ENCODE results near the gene ZNF593OS. TPM values are rescaled to one million over a fixed set of nuclear protein-coding genes. Genes with fewer than 3 reads are reported as not detected.

The ZNF593OS gene
- total and polyA plus RNA-seq, 2 donors (not counting 1 experiment from before 2014, with no cell fraction given): 0.09 TPM; not detected in 1

DNA sequence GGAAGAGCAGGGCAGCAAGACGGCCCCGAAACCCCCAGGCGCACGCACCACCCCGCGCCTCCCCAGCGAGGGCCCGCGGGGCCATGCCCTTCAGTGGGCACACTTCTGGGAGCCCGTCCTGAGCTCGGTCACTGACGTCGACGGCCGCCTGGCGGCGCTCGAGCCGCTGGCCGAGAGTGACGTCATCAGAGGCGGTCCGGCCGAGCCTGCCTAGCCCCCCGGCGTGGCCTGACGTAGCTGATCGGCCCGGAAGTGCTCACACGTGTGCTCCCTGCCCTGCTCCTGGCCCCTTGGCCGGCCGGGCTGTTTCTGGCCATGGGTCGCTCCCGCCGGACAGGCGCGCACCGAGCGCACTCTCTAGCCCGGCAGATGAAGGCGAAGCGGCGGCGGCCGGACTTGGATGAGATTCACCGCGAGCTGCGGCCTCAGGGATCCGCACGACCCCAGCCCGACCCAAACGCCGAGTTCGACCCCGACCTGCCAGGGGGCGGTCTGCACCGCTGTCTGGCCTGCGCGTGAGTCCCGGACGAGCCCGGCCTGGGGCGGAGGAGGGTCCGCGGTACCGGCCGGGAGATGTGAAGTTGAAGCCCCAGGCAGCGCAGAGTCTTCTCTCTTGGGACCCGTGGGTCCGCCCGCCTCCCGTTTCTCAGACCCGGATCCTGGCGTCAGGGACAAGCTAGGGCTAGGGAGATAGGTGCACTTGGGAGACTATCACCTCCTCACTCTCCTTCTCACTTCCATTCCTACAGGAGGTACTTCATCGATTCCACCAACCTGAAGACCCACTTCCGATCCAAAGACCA lies 1.8 kb downstream of the ZNF593OS start, which contains the start of gene ZNF593:
TSS of gene ZNF593 (plus strand) at position 240 of the 803 bp plus-strand sequence. CDS start at position 316, 76 bp downstream.
- Mint-ChIP-seq H3K27ac (peak within 1 kb of the TSS; percentile 85), H3K9me3 (ENCODE audit: insufficient read depth) (no peaks in the 10 kb centered on the region), H3K27me3 (no peaks in the 10 kb centered on the region), H3K4me1 (peaks cover 15% of the 10 kb centered on the region), H3K4me3 (peak within 1 kb of the TSS; percentile 93)
- peak within 1 kb of the TSS; percentile 58 to 94 (median 86) for H3K4me3 ChIP-seq (ENCODE audit: control extremely low read depth in 1 of 5, extremely low read depth in 1 of 5, insufficient read depth in 1 of 5, low read depth in 2 of 5, low read length in 4 of 5)
- DNase-seq (peak; percentile 92), ATAC-seq (ENCODE audit: low read depth) (peak; percentile 97)
- ChIA-PET POLR2A (interaction anchor here (0.9 to 1.1 kb wide), 2 partner anchors 64 to 119 kb away, joined by 3 to 5 read pairs; partner anchors contain the start of gene CEP85), CTCF (interaction anchor here (0.6 to 2.2 kb wide), 38 partner anchors 8 to 263 kb away, joined by 3 to 42 read pairs (median 4); partner anchors contain the start of genes CD52, CEP85, DHDDS and PDIK1L)
- H4K20me1 ChIP-seq (ENCODE audit: control insufficient read depth, insufficient read depth, low read length, poor library complexity, severe bottlenecking): no peaks in the 10 kb centered on the region
- peaks cover 7 to 15% of the 10 kb centered on the region in 2 donors for H3K4me1 ChIP-seq (ENCODE audit: control insufficient read depth in 2 of 2, insufficient read depth in 2 of 2, low read length in 2 of 2)
- TF ChIP-seq, protein P1, sequence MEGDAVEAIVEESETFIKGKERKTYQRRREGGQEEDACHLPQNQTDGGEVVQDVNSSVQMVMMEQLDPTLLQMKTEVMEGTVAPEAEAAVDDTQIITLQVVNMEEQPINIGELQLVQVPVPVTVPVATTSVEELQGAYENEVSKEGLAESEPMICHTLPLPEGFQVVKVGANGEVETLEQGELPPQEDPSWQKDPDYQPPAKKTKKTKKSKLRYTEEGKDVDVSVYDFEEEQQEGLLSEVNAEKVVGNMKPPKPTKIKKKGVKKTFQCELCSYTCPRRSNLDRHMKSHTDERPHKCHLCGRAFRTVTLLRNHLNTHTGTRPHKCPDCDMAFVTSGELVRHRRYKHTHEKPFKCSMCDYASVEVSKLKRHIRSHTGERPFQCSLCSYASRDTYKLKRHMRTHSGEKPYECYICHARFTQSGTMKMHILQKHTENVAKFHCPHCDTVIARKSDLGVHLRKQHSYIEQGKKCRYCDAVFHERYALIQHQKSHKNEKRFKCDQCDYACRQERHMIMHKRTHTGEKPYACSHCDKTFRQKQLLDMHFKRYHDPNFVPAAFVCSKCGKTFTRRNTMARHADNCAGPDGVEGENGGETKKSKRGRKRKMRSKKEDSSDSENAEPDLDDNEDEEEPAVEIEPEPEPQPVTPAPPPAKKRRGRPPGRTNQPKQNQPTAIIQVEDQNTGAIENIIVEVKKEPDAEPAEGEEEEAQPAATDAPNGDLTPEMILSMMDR (IDR thresholded peaks at IDR 0.05): peak; percentile 79
- no peak for TF ChIP-seq EZH2 (IDR thresholded peaks at IDR 0.05; ENCODE audit: borderline replicate concordance, insufficient read depth, low read depth, low read length, poor library complexity, severe bottlenecking)
- peak within 1 kb of the TSS; percentile 94 for H2AFZ ChIP-seq (ENCODE audit: insufficient read depth, low read depth, low read length, poor library complexity, severe bottlenecking)
- H3K4me2 ChIP-seq (replicated peaks; ENCODE audit: low read depth, low read length, poor library complexity, severe bottlenecking): peak within 1 kb of the TSS; percentile 95
- intact Hi-C loops (cut with micrococcal nuclease): loop anchor here (1.0 kb wide), 5 partner anchors 59 to 262 kb away; partner anchors contain the start of genes CEP85, DHDDS and PDIK1L
- no peaks in the 10 kb centered on the region for H3K36me3 ChIP-seq (replicated peaks in 1 of 2; ENCODE audit: control extremely low read depth in 1 of 2, control insufficient read depth in 1 of 2, extremely low read depth in 1 of 2, insufficient read depth in 2 of 2, low read length in 1 of 2)
- peak within 1 kb of the TSS; percentile 38 to 91 for H3K27ac ChIP-seq (ENCODE audit: low read length in 2 of 2)
- H3K9ac ChIP-seq (ENCODE audit: low read length): peak within 1 kb of the TSS; percentile 96
- no peaks in the 10 kb centered on the region for H3K27me3 ChIP-seq (replicated peaks in 1 of 4; ENCODE audit: control extremely low read depth in 1 of 4, control insufficient read depth in 3 of 4, insufficient read depth in 4 of 4, low read length in 3 of 4)
- H3K9me3 ChIP-seq (ENCODE audit: control extremely low read depth in 1 of 3, control insufficient read depth in 2 of 3, insufficient read depth in 1 of 3, low read length in 2 of 3): no peaks in the 10 kb centered on the region
- peaks cover 14% of the 10 kb centered on the region for H3K79me2 ChIP-seq (ENCODE audit: control insufficient read depth, insufficient read depth, low read length)
- 1% methylated on average over 72 of the region's 76 CpGs for whole genome bisulfite sequencing (ENCODE audit: insufficient coverage)
